HEK293 (cell line): ENCODE results near the gene SERHL2.

Experiments used
- CTCF ChIA-PET: fragments of 350-600 bp; formaldehyde crosslinking; extraction: SDS; loops from one replicate; lab custom pipeline; 2021; ENCODE audit warnings: antibody characterized with exemption; lab: Yijun Ruan, JAX
- POLR2A ChIA-PET: fragments of 300-600 bp; formaldehyde crosslinking; extraction: SDS; loops from one replicate; lab custom pipeline; 2020; ENCODE audit warnings: antibody characterized with exemption, inconsistent platforms; lab: Yijun Ruan, JAX
- H3K27ac ChIP-seq: fragments of 200-500 bp; sonication (Bioruptor generic); 2 replicates; pipeline ENCODE4 v1.5.1; 2014; ENCODE audit warnings: low read depth, low read length, control low read depth, inconsistent platforms; ENCODE audit errors: extremely low read depth
- H3K36me3 ChIP-seq, 2 experiments: fragments of 200-500 bp in 1 of 2; sonication (Bioruptor generic) in 1 of 2; 1 replicate in 1 of 2; 2 replicates in 1 of 2; pipeline ENCODE4 v1.5.1; 2014 to 2017; ENCODE audit warnings: inconsistent platforms in 2 of 2, low read length in 2 of 2; ENCODE audit not compliant: control insufficient read depth in 2 of 2, insufficient read depth in 1 of 2
- H3K4me1 ChIP-seq: fragments of 200-500 bp; sonication (Bioruptor generic); 2 replicates; pipeline ENCODE4 v1.5.1; 2014; ENCODE audit warnings: mild to moderate bottlenecking, low read length, inconsistent platforms; ENCODE audit not compliant: control insufficient read depth, insufficient read depth
- H3K4me3 ChIP-seq: 2 replicates; pipeline ENCODE4 v1.5.1; 2011; ENCODE audit warnings: low read depth, mild to moderate bottlenecking, control low read depth, low read length, moderate library complexity
- H3K9me3 ChIP-seq: fragments of 200-500 bp; sonication (Bioruptor generic); 2 replicates; pipeline ENCODE4 v1.5.1; 2014; ENCODE audit warnings: low read depth, low read length, inconsistent platforms; ENCODE audit not compliant: control insufficient read depth, insufficient read depth
- BCL11A ChIP-seq: fragments of 450-650 bp; formaldehyde crosslinking; IDR thresholded peaks from 2 replicates; pipeline ENCODE4 v1.5.1; 2016; ENCODE audit warnings: low read depth, missing biosample characterization, missing genetic modification characterization
- EGR2 ChIP-seq: fragments of 450-650 bp; formaldehyde crosslinking; IDR thresholded peaks from 2 replicates; pipeline ENCODE4 v1.5.1; 2016; ENCODE audit warnings: low read depth, missing biosample characterization, missing genetic modification characterization
- KLF7 ChIP-seq: fragments of 450-650 bp; formaldehyde crosslinking; IDR thresholded peaks from 2 replicates; pipeline ENCODE4 v1.5.1; 2016; ENCODE audit warnings: missing biosample characterization, missing genetic modification characterization, borderline replicate concordance
- PBX3 ChIP-seq: sonication (generic); formaldehyde crosslinking; IDR thresholded peaks from 2 replicates; pipeline ENCODE4 v1.8.1; 2022; ENCODE audit warnings: mild to moderate bottlenecking, moderate library complexity, missing genetic modification reagents
- PRDM4 ChIP-seq: fragments of 450-650 bp; formaldehyde crosslinking; IDR thresholded peaks from 2 replicates; pipeline ENCODE4 v1.5.1; 2017; ENCODE audit warnings: missing biosample characterization, missing genetic modification characterization
- REPIN1 ChIP-seq: fragments of 450-650 bp; formaldehyde crosslinking; IDR thresholded peaks from 2 replicates; pipeline ENCODE4 v1.5.1; 2017; ENCODE audit warnings: missing biosample characterization, missing genetic modification characterization, low read depth
- ZBTB1 ChIP-seq: fragments of 450-650 bp; formaldehyde crosslinking; IDR thresholded peaks from 2 replicates; pipeline ENCODE4 v1.5.1; 2016; ENCODE audit warnings: missing biosample characterization, missing genetic modification characterization
- ZFP69B ChIP-seq: fragments of 450-650 bp; formaldehyde crosslinking; IDR thresholded peaks from 2 replicates; pipeline ENCODE4 v1.5.1; 2016; ENCODE audit warnings: missing biosample characterization, missing genetic modification characterization
- ZNF132 ChIP-seq: fragments of 450-650 bp; formaldehyde crosslinking; IDR thresholded peaks from 2 replicates; pipeline ENCODE4 v1.5.1; 2017; ENCODE audit warnings: missing biosample characterization, missing genetic modification characterization, borderline replicate concordance
- ZNF146 ChIP-seq: fragments of 450-650 bp; formaldehyde crosslinking; IDR thresholded peaks from 2 replicates; pipeline ENCODE4 v1.5.1; 2016; ENCODE audit warnings: missing biosample characterization, missing genetic modification characterization
- ZNF184 ChIP-seq: fragments of 450-650 bp; IDR thresholded peaks from 2 replicates; pipeline ENCODE4 v1.5.1; 2018; ENCODE audit warnings: missing biosample characterization, mild to moderate bottlenecking, missing genetic modification characterization
- ZNF2 ChIP-seq: fragments of 450-650 bp; formaldehyde crosslinking; IDR thresholded peaks from 2 replicates; pipeline ENCODE4 v1.5.1; 2016; ENCODE audit warnings: missing biosample characterization, missing genetic modification characterization
- ZNF37A ChIP-seq: fragments of 450-650 bp; IDR thresholded peaks from 2 replicates; pipeline ENCODE4 v1.5.1; 2018; ENCODE audit warnings: missing biosample characterization, missing genetic modification characterization
- ZNF449 ChIP-seq: fragments of 450-650 bp; formaldehyde crosslinking; IDR thresholded peaks from 2 replicates; pipeline ENCODE4 v1.5.1; 2017; ENCODE audit warnings: missing biosample characterization, mild to moderate bottlenecking, missing genetic modification characterization, moderate library complexity
- ZNF501 ChIP-seq: fragments of 450-650 bp; formaldehyde crosslinking; IDR thresholded peaks from 2 replicates; pipeline ENCODE4 v1.5.1; 2016; ENCODE audit warnings: missing biosample characterization, missing genetic modification characterization
- ZNF514 ChIP-seq: fragments of 450-650 bp; formaldehyde crosslinking; IDR thresholded peaks from 2 replicates; pipeline ENCODE4 v1.5.1; 2016; ENCODE audit warnings: missing biosample characterization, missing genetic modification characterization
- ZNF549 ChIP-seq: fragments of 450-650 bp; IDR thresholded peaks from 2 replicates; pipeline ENCODE4 v1.5.1; 2018; ENCODE audit warnings: missing biosample characterization, missing genetic modification characterization, mild to moderate bottlenecking, inconsistent platforms, moderate library complexity
- ZNF561 ChIP-seq: fragments of 450-650 bp; IDR thresholded peaks from 2 replicates; pipeline ENCODE4 v1.5.1; 2018; ENCODE audit warnings: missing biosample characterization, missing genetic modification characterization, borderline replicate concordance
- ZNF624 ChIP-seq: fragments of 450-650 bp; formaldehyde crosslinking; IDR thresholded peaks from 2 replicates; pipeline ENCODE4 v1.5.1; 2017; ENCODE audit warnings: missing biosample characterization, missing genetic modification characterization
- ZNF654 ChIP-seq: fragments of 450-650 bp; formaldehyde crosslinking; IDR thresholded peaks from 2 replicates; pipeline ENCODE4 v1.5.1; 2016; ENCODE audit warnings: low read depth, missing biosample characterization, missing genetic modification characterization
- ZNF777 ChIP-seq: fragments of 450-650 bp; formaldehyde crosslinking; IDR thresholded peaks from 2 replicates; pipeline ENCODE4 v1.5.1; 2017; ENCODE audit warnings: missing biosample characterization, missing genetic modification characterization, borderline replicate concordance
- ZNF791 ChIP-seq: fragments of 450-650 bp; formaldehyde crosslinking; IDR thresholded peaks from 2 replicates; pipeline ENCODE4 v1.5.1; 2016; ENCODE audit warnings: missing biosample characterization, missing genetic modification characterization
- ZNF830 ChIP-seq: fragments of 450-650 bp; IDR thresholded peaks from 2 replicates; pipeline ENCODE4 v1.5.0; 2018; ENCODE audit warnings: missing biosample characterization, missing genetic modification characterization, low read depth, mild to moderate bottlenecking, moderate library complexity
- ZSCAN16 ChIP-seq: fragments of 450-650 bp; formaldehyde crosslinking; IDR thresholded peaks from 2 replicates; pipeline ENCODE4 v1.5.1; 2016; ENCODE audit warnings: missing biosample characterization, missing genetic modification characterization
- ZXDB ChIP-seq: fragments of 450-650 bp; formaldehyde crosslinking; IDR thresholded peaks from 2 replicates; pipeline ENCODE4 v1.5.1; 2016; ENCODE audit warnings: missing biosample characterization, missing genetic modification characterization
- TF ChIP-seq, protein P1 (sequence below): fragments of 450-650 bp; formaldehyde crosslinking; IDR thresholded peaks from 2 replicates; pipeline ENCODE4 v1.5.1; 2016; ENCODE audit warnings: missing biosample characterization, missing genetic modification characterization
- TF ChIP-seq, protein P2 (sequence below): fragments of 450-650 bp; formaldehyde crosslinking; IDR thresholded peaks from 2 replicates; pipeline ENCODE4 v1.5.1; 2017; ENCODE audit warnings: missing biosample characterization, missing genetic modification characterization

Gene SERHL2

DNA sequence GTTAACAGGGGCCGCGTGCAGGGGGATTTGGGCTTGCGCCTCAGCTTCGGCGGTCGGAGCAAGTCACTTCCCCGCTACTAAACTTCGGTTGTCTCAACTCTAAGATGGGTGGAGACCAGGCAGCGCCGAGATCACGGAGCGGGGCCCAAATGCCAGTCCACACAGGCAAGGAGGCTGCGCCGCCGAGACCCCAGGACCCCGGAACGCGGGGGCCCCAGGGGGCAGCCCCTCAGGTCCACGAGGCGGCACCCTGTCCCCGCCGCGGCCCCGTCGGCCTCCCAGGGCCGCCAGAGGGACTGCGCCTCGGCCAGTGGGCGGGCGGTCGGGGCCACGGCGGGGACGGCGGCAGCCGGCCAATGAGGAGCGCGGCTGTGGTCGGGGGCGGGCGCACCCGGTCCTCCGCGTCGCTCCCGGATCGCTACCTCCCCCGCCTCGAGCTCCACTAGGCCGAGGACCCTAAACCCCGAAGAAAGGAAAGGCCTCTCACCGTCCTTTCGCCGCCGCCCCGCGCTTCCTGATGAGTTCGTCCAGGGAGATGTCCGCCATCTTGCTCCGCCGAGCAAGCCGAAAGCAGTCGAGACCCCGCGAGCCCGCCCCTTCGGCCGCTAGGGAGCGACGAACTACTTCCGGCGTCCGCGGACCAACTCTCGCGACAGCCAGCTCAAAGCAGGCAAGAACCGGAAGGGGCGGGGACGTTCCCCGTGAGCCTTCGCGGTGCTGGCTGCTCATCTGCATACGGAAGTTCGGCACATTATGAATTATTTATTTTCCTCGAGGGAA is 60.7 kb downstream of the SERHL2 start, which contains the start of gene POLDIP3 (continued):
- TF ChIP-seq ZNF449 (no peak), ZNF561 (tag by site-specific recombination) (peak; percentile 51; the same call in 1 of the 2 replicates), ZXDB (tag by site-specific recombination) (peak; percentile 73), ZNF830 (tag by site-specific recombination) (no peak), ZNF501 (tag by site-specific recombination) (no peak), ZNF549 (no peak), PBX3 (peak; percentile 28; the same call in 1 of the 2 replicates), ZNF777 (no peak), ZFP69B (tag by site-specific recombination) (no peak), ZNF2 (tag by site-specific recombination) (no peak)
- TF ChIP-seq, protein P1, sequence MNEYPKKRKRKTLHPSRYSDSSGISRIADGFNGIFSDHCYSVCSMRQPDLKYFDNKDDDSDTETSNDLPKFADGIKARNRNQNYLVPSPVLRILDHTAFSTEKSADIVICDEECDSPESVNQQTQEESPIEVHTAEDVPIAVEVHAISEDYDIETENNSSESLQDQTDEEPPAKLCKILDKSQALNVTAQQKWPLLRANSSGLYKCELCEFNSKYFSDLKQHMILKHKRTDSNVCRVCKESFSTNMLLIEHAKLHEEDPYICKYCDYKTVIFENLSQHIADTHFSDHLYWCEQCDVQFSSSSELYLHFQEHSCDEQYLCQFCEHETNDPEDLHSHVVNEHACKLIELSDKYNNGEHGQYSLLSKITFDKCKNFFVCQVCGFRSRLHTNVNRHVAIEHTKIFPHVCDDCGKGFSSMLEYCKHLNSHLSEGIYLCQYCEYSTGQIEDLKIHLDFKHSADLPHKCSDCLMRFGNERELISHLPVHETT (tag by site-specific recombination) = peak; percentile 29; the same call in 1 of the 2 replicates
- TF ChIP-seq, protein P2, sequence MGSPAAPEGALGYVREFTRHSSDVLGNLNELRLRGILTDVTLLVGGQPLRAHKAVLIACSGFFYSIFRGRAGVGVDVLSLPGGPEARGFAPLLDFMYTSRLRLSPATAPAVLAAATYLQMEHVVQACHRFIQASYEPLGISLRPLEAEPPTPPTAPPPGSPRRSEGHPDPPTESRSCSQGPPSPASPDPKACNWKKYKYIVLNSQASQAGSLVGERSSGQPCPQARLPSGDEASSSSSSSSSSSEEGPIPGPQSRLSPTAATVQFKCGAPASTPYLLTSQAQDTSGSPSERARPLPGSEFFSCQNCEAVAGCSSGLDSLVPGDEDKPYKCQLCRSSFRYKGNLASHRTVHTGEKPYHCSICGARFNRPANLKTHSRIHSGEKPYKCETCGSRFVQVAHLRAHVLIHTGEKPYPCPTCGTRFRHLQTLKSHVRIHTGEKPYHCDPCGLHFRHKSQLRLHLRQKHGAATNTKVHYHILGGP (tag by site-specific recombination) = no peak
- TF ChIP-seq, all 188 proteins: peak for 38

- ChIA-PET POLR2A (interaction anchor here (0.5 to 2.7 kb wide), 18 partner anchors 12 to 1167 kb away, joined by 3 to 18 read pairs (median 4); partner anchors contain the start of genes CENPM, CYB5R3 and TTLL12), CTCF (interaction anchor here (0.6 to 1.2 kb wide), 5 partner anchors 8 to 657 kb away, joined by 3 to 7 read pairs (median 3); partner anchors contain the start of genes ATP5MGL and SERHL2)
- H3K27ac ChIP-seq = peak overlapping the region; percentile 86
- peaks cover 4% of the 10 kb centered on the region; the same call in 1 of the 2 replicates for H3K4me1 ChIP-seq
- H3K4me3 ChIP-seq = peak overlapping the region; percentile 90
- H3K36me3 ChIP-seq = peaks cover 9 to 42% of the 10 kb centered on the region in 2 experiments
- H3K9me3 ChIP-seq = no peaks in the 10 kb centered on the region
- TF ChIP-seq ZNF654 = no peak
- TF ChIP-seq ZNF514 = no peak
- TF ChIP-seq BCL11A (tag by site-specific recombination) = no peak; the same call in 1 of the 2 replicates
- TF ChIP-seq REPIN1 (tag by site-specific recombination) = 0 out of 2 replicates have a peak, but pooled peaks have one; percentile 20
- no peak for TF ChIP-seq ZNF184 (tag by site-specific recombination)
- peak; percentile 99 for TF ChIP-seq PRDM4
- TF ChIP-seq ZFP69B (tag by site-specific recombination) = peak; percentile 83
- TF ChIP-seq ZBTB1 = peak; percentile 77; the same call in 1 of the 2 replicates
- TF ChIP-seq ZNF791 (tag by site-specific recombination) = 0 out of 2 replicates have a peak, but pooled peaks have one; percentile 17
- peak; percentile 42; the same call in 1 of the 2 replicates for TF ChIP-seq ZNF146 (tag by site-specific recombination)
- peak; percentile 64 for TF ChIP-seq EGR2 (tag by site-specific recombination)
- peak; percentile 95 for TF ChIP-seq KLF7 (tag by site-specific recombination)
- no peak for TF ChIP-seq ZNF132
- peak; percentile 65 for TF ChIP-seq ZSCAN16 (tag by site-specific recombination)
- TF ChIP-seq ZNF501 (tag by site-specific recombination) = peak; percentile 71
- no peak for TF ChIP-seq ZNF37A
- TF ChIP-seq ZNF624 (tag by site-specific recombination) = peak; percentile 94
Observed at GRCh38 chr22:42615092-42615859, 61.5 kb downstream of the SERHL2 start.
